Measurements from ENCODE around the gene LPP.

LPP gene

DNA sequence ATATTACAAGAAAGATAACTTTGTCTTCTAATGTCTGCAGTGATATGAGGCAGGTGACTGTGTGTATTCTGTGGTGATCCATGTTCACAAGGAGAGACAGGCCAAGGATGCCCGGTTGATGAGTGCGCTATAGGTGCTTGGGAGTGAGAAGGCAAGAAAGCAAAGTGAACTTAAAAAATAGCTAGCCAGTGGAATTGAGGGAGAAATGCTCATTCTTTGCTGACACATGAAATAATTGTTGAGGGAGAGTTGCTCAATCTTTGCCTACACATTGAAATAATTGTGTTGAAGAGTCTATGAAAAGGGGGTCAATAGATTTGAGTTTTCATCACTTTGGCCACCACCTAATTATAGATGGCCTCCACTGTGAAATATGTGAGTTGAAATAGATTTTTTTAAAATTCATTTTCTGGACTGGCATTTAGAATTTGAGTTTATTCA, 156.3 kb downstream of the LPP start:
- no peak for DNase-seq

DNA sequence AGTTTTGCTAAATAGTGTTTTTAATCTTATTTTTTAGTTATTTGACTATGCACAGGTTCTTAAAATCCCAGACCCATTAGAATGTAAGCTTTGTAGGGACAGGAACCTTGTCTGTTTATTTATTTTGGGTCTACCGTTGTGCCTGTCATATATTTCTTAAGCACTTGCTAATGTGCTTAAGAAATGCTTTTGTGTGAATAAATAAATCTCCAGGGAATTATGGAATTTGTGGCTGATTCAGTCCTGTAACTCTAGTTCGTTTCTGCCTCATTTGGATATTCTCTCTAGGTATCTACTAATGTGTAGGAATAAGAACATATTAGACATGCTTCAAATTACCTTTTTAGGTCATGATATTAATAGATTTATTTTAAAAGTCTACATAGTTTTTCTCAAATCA, 161.6 kb downstream of the LPP start:
- DNase-seq, result no peak

DNA sequence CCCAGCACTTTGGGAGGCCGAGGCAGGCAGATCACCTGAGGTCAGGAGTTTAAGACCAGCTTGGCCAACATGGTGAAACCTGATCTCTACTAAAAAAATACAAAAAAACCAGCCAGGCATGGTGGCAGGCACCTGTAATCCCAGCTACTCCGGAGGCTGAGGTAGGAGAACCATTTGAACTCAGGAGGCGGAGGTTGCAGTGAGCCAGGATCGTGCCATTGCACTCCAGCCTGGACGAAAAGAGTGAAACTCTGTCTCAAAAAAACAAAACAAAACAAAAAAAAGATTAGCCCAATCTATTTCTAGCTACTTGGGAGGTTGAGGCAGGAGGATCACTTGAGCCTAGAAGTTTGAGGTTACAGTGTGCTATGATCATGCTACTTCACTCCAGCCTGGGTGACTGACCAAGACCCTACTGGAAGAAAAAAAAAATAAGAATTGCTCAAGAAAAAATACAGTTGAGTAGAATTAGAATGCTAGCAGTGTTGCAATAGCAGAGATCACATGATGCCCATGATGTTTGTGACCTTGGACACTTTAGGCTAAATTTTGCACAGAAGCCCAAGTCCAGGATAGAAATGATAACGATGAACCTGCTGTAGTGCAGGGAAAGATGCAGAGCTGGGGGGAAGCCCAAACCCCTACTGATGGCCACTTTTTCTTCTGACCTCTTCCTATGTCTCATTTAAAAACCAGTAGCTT, 162.2 kb downstream of the LPP start:
- DNase-seq, result no peak

DNA sequence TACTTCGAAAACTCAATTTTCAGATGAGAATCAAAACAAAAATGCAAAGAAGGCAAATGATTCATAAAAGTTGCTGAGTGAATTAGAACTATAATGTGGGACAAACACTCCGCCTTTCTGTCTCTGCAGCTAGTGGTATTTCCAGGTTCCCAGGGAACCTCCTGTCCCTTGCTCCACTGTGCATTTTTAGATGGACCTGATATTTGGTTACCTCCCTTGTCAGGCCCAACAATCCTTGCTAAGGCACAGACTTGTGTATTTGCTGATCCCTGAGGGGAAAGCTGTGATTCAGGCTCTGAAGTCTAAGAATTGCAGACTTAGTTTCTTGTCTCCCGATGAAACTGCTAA, 162.7 kb downstream of the LPP start:
- no peak for DNase-seq

DNA sequence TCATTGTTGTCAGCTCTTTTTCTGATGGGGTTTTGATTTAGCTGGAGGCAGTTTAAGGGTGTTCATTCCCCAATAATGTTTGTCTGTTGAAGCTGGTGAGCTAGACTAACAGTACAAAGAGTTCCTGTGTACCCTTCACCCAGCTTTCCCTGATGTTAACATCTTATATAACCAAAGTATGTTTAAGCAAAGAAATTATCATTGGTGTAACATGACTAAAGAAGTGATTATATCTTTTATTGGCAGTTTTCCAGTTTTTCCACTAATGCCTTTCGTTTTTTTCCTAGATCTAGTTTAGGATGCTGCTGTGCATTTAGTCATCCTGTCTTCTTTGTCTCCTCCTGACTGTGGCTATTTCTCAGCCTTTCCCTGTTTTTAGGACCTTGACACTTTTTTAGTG, 165.6 kb downstream of the LPP start:
- no peak for DNase-seq

DNA sequence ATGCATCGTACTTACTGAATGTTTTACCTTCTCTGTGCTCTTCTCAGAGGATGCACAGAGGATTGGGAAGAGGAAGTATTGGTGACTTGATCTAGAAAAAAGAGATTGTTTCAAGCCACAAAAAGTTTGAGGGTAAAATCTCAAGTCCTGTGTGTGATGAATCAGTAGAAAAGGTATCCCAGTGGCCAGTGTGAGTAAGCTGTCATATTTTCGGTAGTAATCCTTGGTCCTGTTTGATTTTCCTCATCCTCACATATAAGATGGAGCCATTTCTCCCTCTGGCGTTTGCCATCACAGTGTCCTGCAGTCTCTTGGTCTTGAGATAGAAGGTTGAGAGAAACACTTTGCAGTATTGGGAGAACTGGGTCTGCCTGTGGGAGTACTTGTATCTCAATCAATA, 166.8 kb downstream of the LPP start:
- no peak for DNase-seq

DNA sequence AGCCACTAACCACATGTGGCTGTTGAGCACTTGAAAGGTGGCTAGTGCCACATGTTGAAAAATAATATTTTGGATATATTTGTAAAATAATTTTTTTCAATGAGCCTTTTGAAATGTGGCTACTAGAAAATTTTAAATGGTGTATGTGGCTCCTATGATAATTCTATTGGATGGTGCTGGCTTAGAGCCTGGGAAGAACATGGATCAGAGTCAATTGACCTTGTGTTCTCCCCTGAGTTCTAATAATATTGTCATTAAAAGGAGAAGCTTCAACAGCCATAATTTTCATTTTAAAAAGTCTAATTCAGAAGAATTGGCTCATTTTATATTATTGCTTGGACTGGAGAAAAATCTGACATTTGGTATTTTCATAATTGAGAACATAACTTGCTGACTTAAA, 167.3 kb downstream of the LPP start:
- no peak for DNase-seq

DNA sequence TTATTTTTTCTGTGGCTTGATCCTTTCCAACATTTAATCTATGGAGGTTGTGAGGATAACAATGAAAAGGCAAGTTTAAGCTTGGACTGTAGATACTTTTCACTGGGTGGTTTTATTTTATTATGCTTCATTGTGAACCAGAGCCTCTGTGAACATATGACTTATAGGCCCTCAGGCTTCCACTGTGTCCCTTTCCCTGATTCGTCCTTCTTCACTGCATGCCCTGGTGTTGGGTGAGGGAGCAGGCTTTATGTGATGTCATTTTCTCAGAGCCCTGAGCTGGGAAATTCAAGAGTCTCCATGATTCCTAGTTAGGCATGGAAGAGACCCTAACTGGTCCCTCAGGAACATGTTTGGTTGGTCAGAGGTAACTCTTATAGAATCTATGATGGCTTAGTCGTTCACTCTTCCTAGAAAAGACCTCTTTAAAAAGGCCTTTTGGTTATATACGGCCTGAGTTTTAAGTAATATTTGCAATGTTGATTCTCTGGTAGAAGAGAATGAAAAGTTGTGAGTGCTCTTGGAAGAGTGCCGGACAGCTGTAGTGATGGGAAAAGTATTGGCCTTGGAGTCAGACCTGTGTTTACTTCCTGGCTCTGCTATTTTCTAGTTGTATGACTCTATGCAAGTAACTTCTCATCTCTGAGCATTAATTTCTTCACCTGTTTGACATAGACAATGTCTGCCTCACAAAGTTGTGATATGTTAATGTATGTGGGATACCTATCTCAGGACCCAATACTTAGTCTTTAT, 168.4 kb downstream of the LPP start:
- no peak for DNase-seq

DNA sequence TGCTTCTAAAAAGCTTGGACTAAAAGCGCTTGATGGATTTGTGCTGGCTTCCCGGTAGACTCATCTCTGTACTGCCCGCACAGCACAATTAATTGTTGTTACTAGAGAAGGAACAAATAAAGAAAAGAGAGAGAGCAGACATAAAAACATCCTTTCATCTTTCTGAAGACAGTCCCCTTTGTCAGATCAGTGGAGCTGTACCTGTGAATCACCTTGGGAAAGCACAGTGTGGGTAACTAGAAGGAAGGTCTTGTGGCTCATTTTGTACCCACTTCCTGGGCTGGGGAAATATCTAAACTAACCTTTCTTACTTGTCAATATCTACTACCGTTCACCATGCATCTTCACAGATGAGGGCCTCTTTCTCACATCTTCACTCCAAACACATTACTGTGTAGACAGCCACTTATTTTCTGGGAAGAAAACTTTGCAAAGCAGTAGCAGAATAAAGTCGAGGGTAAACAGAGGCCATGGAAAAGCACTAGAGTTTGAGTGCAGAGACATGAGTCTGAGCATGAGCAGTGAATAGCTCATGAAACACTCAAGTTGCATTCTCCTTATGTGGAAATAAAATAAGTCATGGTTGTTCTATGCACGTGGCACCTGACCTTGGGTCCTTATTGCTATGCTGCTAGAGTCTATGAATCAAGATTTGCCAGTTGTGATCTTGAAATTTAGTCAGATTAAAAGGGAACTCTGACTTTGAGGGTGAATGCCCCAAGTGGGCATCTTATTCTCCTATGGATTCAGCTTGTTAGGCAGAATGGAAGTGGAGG, 169.3 kb downstream of the LPP start:
- no peak for DNase-seq

DNA sequence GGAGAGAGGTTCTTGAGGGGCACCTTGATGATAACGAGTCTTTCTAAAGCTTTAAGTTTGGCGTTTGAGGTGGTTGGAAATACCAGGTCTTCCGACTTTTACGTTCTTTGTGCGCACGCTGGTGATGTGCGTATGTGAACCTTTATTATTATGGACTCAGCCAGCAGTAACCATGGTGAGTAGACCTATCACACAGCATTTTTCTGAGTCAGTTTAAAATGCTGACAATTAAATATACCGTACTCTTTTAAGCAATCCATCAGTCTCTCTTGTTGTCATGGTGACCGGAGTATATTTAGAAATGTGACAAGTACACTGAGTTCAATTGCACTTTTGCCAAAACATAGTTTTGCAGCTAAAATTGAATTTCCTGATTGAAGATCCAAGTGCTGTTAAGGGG, 172.2 kb downstream of the LPP start:
- DNase-seq, result no peak

DNA sequence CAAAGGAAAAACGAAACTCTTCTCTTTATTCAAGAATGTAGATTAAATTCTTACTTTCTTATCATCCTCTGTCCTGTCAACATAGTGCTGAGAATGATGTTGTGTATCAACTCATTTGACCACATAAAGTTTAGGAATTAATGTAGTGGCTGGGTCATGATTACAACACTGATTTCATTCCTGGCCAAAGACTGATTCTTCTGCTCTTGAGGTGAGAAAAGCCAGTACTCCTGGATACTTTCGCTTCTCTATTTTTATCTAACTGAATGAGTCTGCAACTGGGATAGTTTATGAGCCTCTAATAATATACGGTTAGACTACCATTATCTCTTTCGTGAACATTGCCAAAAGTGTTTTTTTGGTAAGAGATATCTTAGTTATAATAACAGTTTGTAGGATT, 173.0 kb downstream of the LPP start:
- DNase-seq, result no peak

DNA sequence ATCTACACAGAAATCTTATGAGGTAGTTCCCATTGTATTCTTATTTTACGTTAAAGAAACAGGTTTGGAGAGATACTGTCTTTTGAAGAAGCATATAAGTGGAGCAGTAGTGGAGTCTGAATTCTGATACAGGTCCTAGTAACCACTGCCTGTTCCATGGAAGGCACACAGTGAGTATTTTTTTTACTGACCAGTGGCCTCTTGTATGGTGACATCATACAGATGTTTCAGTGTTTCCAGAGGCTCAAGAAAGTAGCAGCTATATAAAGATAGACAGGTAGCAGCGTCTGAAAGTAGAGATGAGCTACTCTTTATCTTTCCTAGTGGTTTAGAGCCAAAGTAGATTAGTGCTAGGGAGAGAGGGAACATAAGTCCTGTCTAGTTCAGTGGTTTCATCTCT, 173.5 kb downstream of the LPP start:
- DNase-seq, result no peak

DNA sequence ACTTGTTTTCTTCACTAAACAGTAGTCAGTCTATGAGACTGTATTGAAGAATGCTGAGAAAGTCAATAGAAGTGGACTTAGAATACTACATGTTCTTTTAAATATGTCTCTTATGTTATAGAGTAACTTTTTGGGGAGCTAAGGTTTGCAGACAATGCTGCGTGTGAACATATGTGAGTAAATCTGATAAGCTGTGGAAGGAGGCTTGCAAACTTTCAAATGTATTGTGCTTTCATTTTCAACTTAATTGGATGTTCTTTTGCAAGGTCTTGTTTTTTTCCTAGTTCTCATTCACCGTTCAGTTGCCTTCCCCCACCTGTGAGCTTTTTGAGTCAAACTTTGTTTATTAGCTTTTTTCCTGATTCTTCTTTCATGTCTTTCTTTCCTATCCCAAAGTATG, 176.2 kb downstream of the LPP start:
- DNase-seq, result no peak

DNA sequence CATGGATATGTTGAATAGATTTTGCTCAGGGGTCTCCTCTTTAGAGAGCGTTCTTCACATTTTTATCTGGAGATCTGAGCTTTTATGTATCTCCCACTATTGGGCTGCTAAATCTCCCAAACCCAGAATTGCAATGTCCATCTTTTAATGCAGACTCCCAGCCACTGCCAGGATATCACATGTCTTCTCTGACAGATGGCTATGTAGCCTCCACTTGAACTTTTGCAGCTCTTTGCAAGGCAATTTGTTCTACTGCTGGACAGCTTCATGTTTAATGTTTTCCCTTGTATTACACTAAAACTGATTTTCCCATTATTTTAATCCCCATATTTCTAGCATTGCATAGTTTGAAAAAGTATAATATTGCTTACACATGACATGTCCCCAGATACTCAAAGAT, 177.2 kb downstream of the LPP start:
- DNase-seq, result no peak

DNA sequence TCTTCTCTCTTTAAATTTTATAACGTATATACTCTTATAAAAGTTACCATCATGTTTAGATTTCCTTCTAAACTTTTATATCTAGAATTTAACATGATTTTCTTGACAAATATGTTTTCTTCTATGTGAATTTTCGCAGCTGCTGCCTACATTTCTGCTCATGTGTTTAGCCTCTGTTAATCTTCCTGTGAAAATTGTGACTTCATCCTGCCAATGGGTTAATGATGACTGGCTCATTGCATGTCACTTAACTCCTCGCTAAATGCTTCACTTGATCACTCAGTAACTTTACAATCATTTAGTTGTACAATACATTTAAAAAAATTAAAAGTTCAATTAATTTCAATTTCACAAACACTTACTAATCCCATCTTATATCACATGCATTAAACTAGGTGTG, 178.1 kb downstream of the LPP start:
- no peak for DNase-seq

DNA sequence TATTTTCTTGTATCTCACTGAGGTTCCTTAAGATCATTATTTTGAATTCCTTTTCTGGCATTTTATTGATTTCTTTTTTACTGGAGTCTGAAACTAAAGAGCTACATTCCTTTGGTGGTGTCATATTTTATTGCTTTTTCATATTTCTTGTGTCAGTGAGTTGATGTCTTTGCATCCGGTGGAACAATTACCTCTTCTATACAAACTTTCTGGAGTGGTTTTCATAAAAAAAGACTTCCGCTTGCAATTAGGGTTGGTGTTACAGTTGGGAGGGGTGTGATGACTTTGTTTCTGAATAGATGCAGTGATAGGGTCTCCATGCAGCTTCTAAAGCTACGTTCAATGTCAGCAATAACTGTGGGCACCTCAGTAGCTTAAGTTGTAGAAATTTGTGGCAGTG, 181.7 kb downstream of the LPP start:
- no peak for DNase-seq

DNA sequence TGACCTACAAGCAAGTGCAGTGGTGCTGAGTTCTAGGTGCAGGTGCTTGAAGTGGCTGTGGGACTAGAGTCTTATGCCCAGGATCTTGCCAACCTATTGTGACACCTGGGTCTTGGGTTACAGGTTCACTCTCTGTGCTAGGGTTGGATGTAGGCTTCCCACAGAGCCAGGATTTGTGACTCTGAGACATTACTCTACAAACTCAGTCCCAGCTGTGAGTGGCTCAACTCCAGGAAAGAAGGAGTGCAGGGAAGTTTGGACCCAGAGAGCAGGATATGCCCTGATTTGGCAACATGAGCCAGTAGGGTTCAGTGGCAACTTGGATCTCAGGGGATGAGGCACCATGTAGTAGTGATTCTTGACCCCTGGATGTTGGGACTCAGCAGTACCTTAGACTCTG, 182.2 kb downstream of the LPP start:
- DNase-seq, result no peak

DNA sequence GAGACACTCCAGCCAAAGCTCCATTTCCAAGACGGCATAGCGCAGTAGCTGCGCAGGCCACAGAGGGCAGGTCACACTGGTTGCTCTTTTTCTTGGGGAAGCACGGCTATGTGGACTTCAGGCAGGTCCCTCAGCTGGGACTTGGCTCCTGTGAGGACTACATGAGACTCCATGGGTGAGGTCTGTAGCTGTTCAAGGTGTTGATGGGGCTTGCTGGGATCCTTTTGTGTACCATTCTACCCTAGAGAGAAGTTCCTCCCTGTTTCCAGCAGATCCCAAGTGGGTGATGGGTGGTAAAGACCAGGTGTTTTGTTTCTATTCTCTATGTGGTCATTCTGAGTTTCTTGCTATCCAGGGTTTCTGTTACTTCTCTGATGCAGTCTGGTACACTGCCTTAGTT, 183.3 kb downstream of the LPP start:
- no peak for DNase-seq

DNA sequence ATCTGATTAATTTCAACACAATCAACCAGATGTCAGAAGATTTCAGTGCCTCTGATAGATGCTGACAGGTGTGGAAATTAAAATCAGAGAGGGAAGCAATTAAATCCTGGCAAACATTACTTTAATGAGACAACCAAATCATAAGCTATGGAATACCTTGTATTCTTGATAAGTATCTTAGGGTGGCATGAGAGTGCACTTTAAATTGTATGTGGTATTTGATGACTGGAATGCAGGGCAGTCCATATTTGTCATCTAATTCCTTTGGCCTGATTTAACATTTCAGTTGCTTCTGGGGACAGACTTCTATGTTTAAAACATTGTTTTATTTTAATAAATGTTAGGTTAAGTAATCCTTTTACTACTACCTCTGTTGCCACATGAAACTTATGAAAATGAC, 184.1 kb downstream of the LPP start:
- no peak for DNase-seq

DNA sequence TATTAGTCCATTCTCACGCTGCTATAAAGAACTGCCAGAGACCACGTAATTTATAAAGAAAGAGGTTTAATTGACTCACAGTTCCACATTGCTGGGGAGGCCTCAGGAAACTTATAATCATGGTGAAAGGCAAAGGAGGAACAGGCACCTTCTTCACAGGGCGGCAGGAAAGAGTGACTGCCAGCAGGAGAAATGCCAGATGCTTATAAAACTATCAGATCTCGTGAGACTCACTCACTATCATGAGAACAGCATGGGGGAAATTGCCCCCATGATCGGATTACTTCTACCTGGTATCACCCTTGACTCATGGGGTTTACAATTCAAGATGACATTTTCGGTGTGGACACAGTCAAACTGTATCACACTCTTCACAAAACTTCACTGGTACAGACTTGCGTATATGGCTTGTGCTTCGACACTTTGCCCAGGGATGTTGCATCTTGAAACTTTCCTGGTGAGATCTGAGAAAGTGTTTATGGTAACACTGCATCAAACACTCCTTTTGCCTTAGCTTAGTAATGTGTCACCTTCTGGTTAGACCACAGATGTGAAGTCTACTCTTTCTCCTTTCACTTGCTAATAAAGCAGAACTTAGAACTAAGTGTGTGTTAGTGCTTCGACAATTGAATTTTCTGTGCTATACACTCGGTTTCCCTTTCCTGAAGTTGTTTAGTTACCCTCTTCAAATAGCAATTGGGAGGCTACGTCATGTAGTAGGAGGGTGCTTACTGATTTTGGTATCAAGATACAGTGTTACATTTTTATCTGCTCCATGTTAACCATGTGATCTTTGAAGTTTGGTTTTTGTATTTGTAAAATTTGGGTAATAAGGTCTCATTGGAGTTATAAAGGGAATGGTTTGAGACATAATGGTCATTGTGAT, 185.7 kb downstream of the LPP start:
- DNase-seq, result no peak

DNA sequence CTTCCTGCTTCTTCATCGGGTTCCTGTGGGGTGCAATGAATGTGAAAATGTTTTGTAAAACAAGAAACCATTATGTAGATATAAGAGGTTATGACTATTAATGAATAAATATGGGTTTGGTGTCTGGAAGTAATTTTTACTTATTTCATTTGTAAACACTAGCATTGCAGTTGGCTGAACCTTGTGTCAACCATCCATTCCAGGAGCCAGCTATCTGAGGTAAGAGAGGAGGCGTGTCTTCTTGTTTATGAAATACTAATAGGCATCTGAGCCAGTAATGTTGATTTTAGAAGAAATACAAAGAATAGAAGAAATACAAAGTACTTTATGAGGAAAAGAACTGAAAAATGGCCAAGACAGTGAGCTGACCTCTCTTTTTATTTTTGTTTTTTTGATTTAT, 187.5 kb downstream of the LPP start:
- DNase-seq, result no peak

DNA sequence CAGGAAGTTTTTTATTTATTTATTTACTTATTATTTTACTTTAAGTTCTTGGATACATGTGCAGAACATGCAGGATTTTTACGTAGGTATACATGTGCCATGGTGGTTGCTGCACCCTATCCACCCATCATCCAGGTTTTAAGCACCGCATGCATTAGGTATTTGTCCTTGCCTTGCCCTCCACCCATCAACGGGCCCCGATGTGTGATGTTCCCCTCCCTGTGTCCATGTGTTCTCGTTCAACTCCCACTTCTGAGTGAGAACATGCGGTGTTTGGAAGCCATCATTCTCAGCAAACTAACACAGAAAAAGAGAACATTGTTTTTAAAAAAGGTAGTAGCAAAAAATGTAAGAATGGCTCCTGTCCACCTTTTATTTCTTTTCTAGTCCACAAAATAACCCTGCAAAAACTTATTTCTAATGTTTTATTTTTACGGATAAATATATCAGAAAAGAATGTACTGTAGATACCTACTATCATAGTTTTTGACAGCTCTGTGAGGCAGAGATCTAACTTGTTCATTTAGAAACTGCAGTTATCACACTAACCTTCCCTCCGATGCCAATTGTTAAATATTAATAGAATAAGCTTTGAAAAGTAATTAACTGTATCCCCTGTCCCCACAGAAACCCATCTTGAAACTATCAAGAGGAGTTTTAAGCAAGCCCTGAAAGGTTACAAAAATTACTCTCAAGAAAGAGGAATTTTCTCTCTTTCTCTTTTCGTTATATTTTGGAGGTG, 189.2 kb downstream of the LPP start:
- no peak for DNase-seq

Data from DMS79 treated with DMSO at 0.1 percent for 48 hours (cell line).